ENCODE measurements around the gene GALNTL6. TPM values are rescaled to one million over a fixed set of nuclear protein-coding genes. Genes with fewer than 3 reads are reported as not detected.

The GALNTL6 gene
- total and polyA plus RNA-seq, 2 donors (not counting 1 experiment from before 2014, with no cell fraction given), result 0.99 to 1.1 TPM

DNA sequence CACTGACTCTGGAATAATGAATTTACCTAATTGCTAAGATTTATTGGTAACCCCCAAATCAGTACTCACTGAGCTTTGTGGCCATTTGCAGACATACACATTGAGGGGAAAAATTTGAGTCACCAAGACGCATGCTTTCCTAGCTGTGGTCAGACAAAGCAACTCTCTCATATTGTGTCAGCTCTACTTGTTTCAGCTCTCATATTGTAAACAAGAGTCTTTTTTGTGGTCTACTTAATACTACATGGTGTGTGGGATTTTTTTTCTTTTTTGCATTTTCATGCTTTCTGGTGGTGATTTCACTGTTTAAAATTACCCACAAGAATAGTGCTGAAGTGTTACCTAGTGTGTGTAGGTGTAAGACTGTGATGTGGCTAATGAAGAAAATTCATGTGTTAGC is 927.2 kb downstream of the GALNTL6 start:
- Mint-ChIP-seq H3K4me3 (no peak overlapping the region), H3K27ac (no peak overlapping the region), H3K9me3 (ENCODE audit: insufficient read depth) (peaks cover 11% of the 10 kb centered on the region), H3K27me3 (no peaks in the 10 kb centered on the region), H3K4me1 (no peaks in the 10 kb centered on the region)
- intact Hi-C loops (cut with micrococcal nuclease), result no loop called here
- ATAC-seq (ENCODE audit: low read depth) (no peak), DNase-seq (no peak)
- Histone ChIP-seq H2AFZ (ENCODE audit: insufficient read depth, low read depth, low read length, poor library complexity, severe bottlenecking) (no peak overlapping the region), H3K9me3 (ENCODE audit: control extremely low read depth in 1 of 3, control insufficient read depth in 2 of 3, insufficient read depth in 1 of 3, low read length in 2 of 3) (peaks cover 3 to 10% (median 6%) of the 10 kb centered on the region in 3 donors), H3K4me3 (ENCODE audit: control extremely low read depth in 1 of 5, extremely low read depth in 1 of 5, insufficient read depth in 1 of 5, low read depth in 2 of 5, low read length in 4 of 5) (no peak overlapping the region), H3K4me2 (replicated peaks; ENCODE audit: low read depth, low read length, poor library complexity, severe bottlenecking) (no peak overlapping the region), H3K4me1 (ENCODE audit: control insufficient read depth in 2 of 2, insufficient read depth in 2 of 2, low read length in 2 of 2) (no peaks in the 10 kb centered on the region), H3K27ac (ENCODE audit: low read length in 2 of 2) (no peak overlapping the region), H3K27me3 (replicated peaks in 1 of 4; ENCODE audit: control extremely low read depth in 1 of 4, control insufficient read depth in 3 of 4, insufficient read depth in 4 of 4, low read length in 3 of 4) (no peaks in the 10 kb centered on the region), H4K20me1 (ENCODE audit: control insufficient read depth, insufficient read depth, low read length, poor library complexity, severe bottlenecking) (no peaks in the 10 kb centered on the region), H3K9ac (ENCODE audit: low read length) (no peak overlapping the region), H3K36me3 (replicated peaks in 1 of 2; ENCODE audit: control extremely low read depth in 1 of 2, control insufficient read depth in 1 of 2, extremely low read depth in 1 of 2, insufficient read depth in 2 of 2, low read length in 1 of 2) (no peaks in the 10 kb centered on the region), H3K79me2 (ENCODE audit: control insufficient read depth, insufficient read depth, low read length) (no peaks in the 10 kb centered on the region)
- ChIA-PET POLR2A (no interaction called here), CTCF (no interaction called here)
- TF ChIP-seq, protein P1, sequence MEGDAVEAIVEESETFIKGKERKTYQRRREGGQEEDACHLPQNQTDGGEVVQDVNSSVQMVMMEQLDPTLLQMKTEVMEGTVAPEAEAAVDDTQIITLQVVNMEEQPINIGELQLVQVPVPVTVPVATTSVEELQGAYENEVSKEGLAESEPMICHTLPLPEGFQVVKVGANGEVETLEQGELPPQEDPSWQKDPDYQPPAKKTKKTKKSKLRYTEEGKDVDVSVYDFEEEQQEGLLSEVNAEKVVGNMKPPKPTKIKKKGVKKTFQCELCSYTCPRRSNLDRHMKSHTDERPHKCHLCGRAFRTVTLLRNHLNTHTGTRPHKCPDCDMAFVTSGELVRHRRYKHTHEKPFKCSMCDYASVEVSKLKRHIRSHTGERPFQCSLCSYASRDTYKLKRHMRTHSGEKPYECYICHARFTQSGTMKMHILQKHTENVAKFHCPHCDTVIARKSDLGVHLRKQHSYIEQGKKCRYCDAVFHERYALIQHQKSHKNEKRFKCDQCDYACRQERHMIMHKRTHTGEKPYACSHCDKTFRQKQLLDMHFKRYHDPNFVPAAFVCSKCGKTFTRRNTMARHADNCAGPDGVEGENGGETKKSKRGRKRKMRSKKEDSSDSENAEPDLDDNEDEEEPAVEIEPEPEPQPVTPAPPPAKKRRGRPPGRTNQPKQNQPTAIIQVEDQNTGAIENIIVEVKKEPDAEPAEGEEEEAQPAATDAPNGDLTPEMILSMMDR (IDR thresholded peaks at IDR 0.05), result no peak
- no peak for TF ChIP-seq EZH2 (IDR thresholded peaks at IDR 0.05; ENCODE audit: borderline replicate concordance, insufficient read depth, low read depth, low read length, poor library complexity, severe bottlenecking)
- no CpG with 5 or more reads among the region's 1 CpG for WGBS (ENCODE audit: insufficient coverage)

DNA sequence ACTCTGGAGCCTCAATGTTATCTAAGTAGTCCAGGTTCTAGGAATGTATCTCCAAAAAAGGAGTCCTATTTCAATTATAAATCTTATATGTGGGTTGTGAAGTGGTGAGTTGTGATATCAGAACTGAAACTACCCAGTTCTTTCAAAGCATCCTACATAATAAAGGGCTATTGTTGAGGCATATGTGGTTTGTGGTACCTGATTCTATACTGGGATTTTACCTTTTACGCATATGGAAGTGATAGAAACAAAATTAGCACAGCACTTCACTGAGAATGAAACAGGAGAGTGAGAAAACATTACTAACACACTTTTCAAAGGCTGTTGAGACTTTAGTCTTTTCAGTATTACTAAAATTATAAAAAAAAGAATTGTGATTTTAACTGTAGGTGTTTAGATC is 937.7 kb downstream of the GALNTL6 start:
- H3K27ac ChIP-seq (ENCODE audit: low read length in 2 of 2), result no peak overlapping the region
- Mint-ChIP-seq H3K4me1 (no peaks in the 10 kb centered on the region), H3K9me3 (ENCODE audit: insufficient read depth) (no peaks in the 10 kb centered on the region), H3K27ac (no peak overlapping the region), H3K27me3 (no peaks in the 10 kb centered on the region), H3K4me3 (no peak overlapping the region)
- H3K4me2 ChIP-seq (replicated peaks; ENCODE audit: low read depth, low read length, poor library complexity, severe bottlenecking), result no peak overlapping the region
- DNase-seq (no peak), ATAC-seq (ENCODE audit: low read depth) (no peak)
- no peaks in the 10 kb centered on the region for H3K9me3 ChIP-seq (ENCODE audit: control extremely low read depth in 1 of 3, control insufficient read depth in 2 of 3, insufficient read depth in 1 of 3, low read length in 2 of 3)
- intact Hi-C loops (cut with micrococcal nuclease), result no loop called here
- TF ChIP-seq, protein P1 (IDR thresholded peaks at IDR 0.05), result no peak
- TF ChIP-seq EZH2 (IDR thresholded peaks at IDR 0.05; ENCODE audit: borderline replicate concordance, insufficient read depth, low read depth, low read length, poor library complexity, severe bottlenecking), result no peak
- H3K4me1 ChIP-seq (ENCODE audit: control insufficient read depth in 2 of 2, insufficient read depth in 2 of 2, low read length in 2 of 2), result no peaks in the 10 kb centered on the region
- no peaks in the 10 kb centered on the region for H3K36me3 ChIP-seq (replicated peaks in 1 of 2; ENCODE audit: control extremely low read depth in 1 of 2, control insufficient read depth in 1 of 2, extremely low read depth in 1 of 2, insufficient read depth in 2 of 2, low read length in 1 of 2)
- ChIA-PET POLR2A (no interaction called here), CTCF (no interaction called here)
- no peak overlapping the region for H3K9ac ChIP-seq (ENCODE audit: low read length)
- H3K79me2 ChIP-seq (ENCODE audit: control insufficient read depth, insufficient read depth, low read length), result no peaks in the 10 kb centered on the region
- H2AFZ ChIP-seq (ENCODE audit: insufficient read depth, low read depth, low read length, poor library complexity, severe bottlenecking), result no peak overlapping the region
- H3K27me3 ChIP-seq (replicated peaks in 1 of 4; ENCODE audit: control extremely low read depth in 1 of 4, control insufficient read depth in 3 of 4, insufficient read depth in 4 of 4, low read length in 3 of 4), result no peaks in the 10 kb centered on the region
- WGBS (ENCODE audit: insufficient coverage), result no CpG with 5 or more reads among the region's 1 CpG
- H3K4me3 ChIP-seq (ENCODE audit: control extremely low read depth in 1 of 5, extremely low read depth in 1 of 5, insufficient read depth in 1 of 5, low read depth in 2 of 5, low read length in 4 of 5), result no peak overlapping the region
- no peaks in the 10 kb centered on the region for H4K20me1 ChIP-seq (ENCODE audit: control insufficient read depth, insufficient read depth, low read length, poor library complexity, severe bottlenecking)
